Endodermal cell (in vitro differentiated cells): Measurements from ENCODE around the gene MSX1. TPM values are rescaled to one million over a fixed set of nuclear protein-coding genes. Genes with fewer than 3 reads are reported as not detected.

ENCODE experiments used
- DNase-seq: peaks from one replicate; pipeline ENCODE4 v3.0.0-alpha.2; 2017
- H3K27ac ChIP-seq: 2 replicates; pipeline ENCODE4 v1.5.1; 2013; ENCODE audit warnings: mild to moderate bottlenecking, low read depth, low read length, moderate library complexity
- H3K27me3 ChIP-seq: 2 replicates; pipeline ENCODE4 v1.6.1; 2013; ENCODE audit warnings: mild to moderate bottlenecking, low read length, moderate library complexity; ENCODE audit not compliant: insufficient read depth, control insufficient read depth, poor library complexity, severe bottlenecking
- H3K36me3 ChIP-seq: 2 replicates; pipeline ENCODE4 v1.7.0; 2013; ENCODE audit warnings: mild to moderate bottlenecking, low read length, moderate library complexity; ENCODE audit not compliant: control insufficient read depth, insufficient read depth
- H3K4me1 ChIP-seq: one replicate; pipeline ENCODE4 v1.7.0; 2013; ENCODE audit warnings: low read length; ENCODE audit not compliant: control insufficient read depth, insufficient read depth
- H3K4me3 ChIP-seq: 2 replicates; pipeline ENCODE4 v1.5.1; 2013; ENCODE audit warnings: mild to moderate bottlenecking, low read length, moderate library complexity
- H3K9ac ChIP-seq: 2 replicates; pipeline ENCODE4 v1.6.1; 2013; ENCODE audit warnings: mild to moderate bottlenecking, low read length, moderate library complexity; ENCODE audit not compliant: poor library complexity, severe bottlenecking; ENCODE audit errors: extremely low read depth
- H3K9me3 ChIP-seq: 2 replicates; pipeline ENCODE4 v1.6.1; 2013; ENCODE audit warnings: mild to moderate bottlenecking, low read length, moderate library complexity; ENCODE audit not compliant: control insufficient read depth
- H3K27ac Mint-ChIP-seq: 2 replicates; pipeline ENCODE4 v1.8.0; 2020; ENCODE audit warnings: mixed read lengths
- H3K27me3 Mint-ChIP-seq: 2 replicates; pipeline ENCODE4 v1.8.0; 2021; ENCODE audit warnings: mild to moderate bottlenecking, mixed read lengths; ENCODE audit not compliant: insufficient read depth
- H3K36me3 Mint-ChIP-seq: 2 replicates; pipeline ENCODE4 v1.8.0; 2020; ENCODE audit warnings: low read depth, mixed read lengths
- H3K4me1 Mint-ChIP-seq: 2 replicates; pipeline ENCODE4 v1.8.0; 2020; ENCODE audit warnings: mixed read lengths
- H3K4me3 Mint-ChIP-seq: 2 replicates; pipeline ENCODE4 v1.8.0; 2020; ENCODE audit warnings: mild to moderate bottlenecking, moderate library complexity, mixed read lengths
- H3K9me3 Mint-ChIP-seq: 2 replicates; pipeline ENCODE4 v1.8.0; 2020; ENCODE audit warnings: mild to moderate bottlenecking, mixed read lengths
- CTCF ChIP-seq: fragments of 200-600 bp; sonication (generic); conservative IDR thresholded peaks from 2 replicates; pipeline ENCODE4 v1.5.0; 2021; ENCODE audit warnings: antibody characterized with exemption, mild to moderate bottlenecking
- WGBS, 2 experiments: methylation state at CpG; one replicate each; pipeline versions ENCODE4 v1.1.5 to v1.1.7; 2013; ENCODE audit warnings: missing lambda C conversion rate in 2 of 2, mixed read lengths in 1 of 2; ENCODE audit not compliant: insufficient coverage in 1 of 2, insufficient read length in 1 of 2; 5-methylcytosine and 5-hydroxymethylcytosine counted together
- total RNA-seq, 2 donors: library from RNA; stranded (reverse); fragmentation: NEBNext Ultra II Directional in 1 of 2; extraction: Animal tissue kit (Norgen Biotek cat#: 25700) in 1 of 2; gene quantifications; 2 replicates in 1 of 2; 3 replicates in 1 of 2; pipeline ENCODE4 v1.2.1, GENCODE V29; 2021

MSX1 gene
- total RNA-seq, 2 donors from 2014 or later, result 0.46 to 1.3 TPM

- no peaks in the 10 kb centered on the region for H3K36me3 ChIP-seq
- Mint-ChIP-seq H3K27ac (no peak overlapping the region), H3K4me1 (peaks cover 2% of the 10 kb centered on the region), H3K9me3 (peaks cover 6% of the 10 kb centered on the region), H3K4me3 (no peak overlapping the region), H3K36me3 (no peaks in the 10 kb centered on the region), H3K27me3 (peaks cover 35% of the 10 kb centered on the region)
- H3K4me3 ChIP-seq, result no peak overlapping the region
- H3K4me1 ChIP-seq, result peaks cover 9% of the 10 kb centered on the region
- no peaks in the 10 kb centered on the region for H3K9me3 ChIP-seq
- TF ChIP-seq CTCF, result peak; percentile 23
- no peak overlapping the region for H3K27ac ChIP-seq
- 83 to 100% methylated on average over 2 to 3 of the region's 3 CpGs for WGBS, 2 experiments
- peaks cover 2% of the 10 kb centered on the region for H3K27me3 ChIP-seq
- H3K9ac ChIP-seq, result no peak overlapping the region
- DNase-seq, result peak; percentile 39
Observed at GRCh38 chr4:4836044-4836443, 23.4 kb upstream of the MSX1 start.

GRCh38 chr4:4837316-4837715, 22.1 kb upstream of the MSX1 start:
- Histone ChIP-seq H3K4me1 (peaks cover 9% of the 10 kb centered on the region), H3K9ac (no peak overlapping the region), H3K36me3 (no peaks in the 10 kb centered on the region), H3K9me3 (no peaks in the 10 kb centered on the region), H3K27me3 (peaks cover 8% of the 10 kb centered on the region), H3K27ac (no peak overlapping the region), H3K4me3 (no peak overlapping the region)
- Mint-ChIP-seq H3K36me3 (no peaks in the 10 kb centered on the region), H3K4me3 (no peak overlapping the region), H3K27ac (no peak overlapping the region), H3K27me3 (peaks cover 46% of the 10 kb centered on the region), H3K4me1 (peaks cover 2% of the 10 kb centered on the region), H3K9me3 (peaks cover 6% of the 10 kb centered on the region)
- TF ChIP-seq CTCF, result no peak
- WGBS, 2 experiments, result 82 to 100% methylated on average over 1 to 2 of the region's 2 CpGs
- no peak for DNase-seq

- DNase-seq, result peak; percentile 54
- peaks cover 56% of the 10 kb centered on the region for H3K27me3 Mint-ChIP-seq
- H3K9ac ChIP-seq, result no peak overlapping the region
- WGBS, 2 experiments, result 71 to 72% methylated on average over 6 to 13 of the region's 13 CpGs
- no peak for TF ChIP-seq CTCF
- peaks cover 8% of the 10 kb centered on the region for H3K27me3 ChIP-seq
- H3K36me3 ChIP-seq, result no peaks in the 10 kb centered on the region
- peaks cover 9% of the 10 kb centered on the region for H3K4me1 ChIP-seq
- peak overlapping the region; percentile 57 for H3K27ac ChIP-seq
- no peak overlapping the region for H3K27ac Mint-ChIP-seq
- H3K4me1 Mint-ChIP-seq, result peaks cover 2% of the 10 kb centered on the region
- no peak overlapping the region for H3K4me3 ChIP-seq
- H3K9me3 ChIP-seq, result no peaks in the 10 kb centered on the region
- no peak overlapping the region for H3K4me3 Mint-ChIP-seq
- H3K9me3 Mint-ChIP-seq, result peaks cover 6% of the 10 kb centered on the region
- no peaks in the 10 kb centered on the region for H3K36me3 Mint-ChIP-seq
Observed at GRCh38 chr4:4838051-4838935, 21.2 kb upstream of the MSX1 start.
